ENCODE measurements around the gene ASB8.
A peak's percentile ranks its signal among the peaks of the same experiment; 100 is the strongest.

DNA sequence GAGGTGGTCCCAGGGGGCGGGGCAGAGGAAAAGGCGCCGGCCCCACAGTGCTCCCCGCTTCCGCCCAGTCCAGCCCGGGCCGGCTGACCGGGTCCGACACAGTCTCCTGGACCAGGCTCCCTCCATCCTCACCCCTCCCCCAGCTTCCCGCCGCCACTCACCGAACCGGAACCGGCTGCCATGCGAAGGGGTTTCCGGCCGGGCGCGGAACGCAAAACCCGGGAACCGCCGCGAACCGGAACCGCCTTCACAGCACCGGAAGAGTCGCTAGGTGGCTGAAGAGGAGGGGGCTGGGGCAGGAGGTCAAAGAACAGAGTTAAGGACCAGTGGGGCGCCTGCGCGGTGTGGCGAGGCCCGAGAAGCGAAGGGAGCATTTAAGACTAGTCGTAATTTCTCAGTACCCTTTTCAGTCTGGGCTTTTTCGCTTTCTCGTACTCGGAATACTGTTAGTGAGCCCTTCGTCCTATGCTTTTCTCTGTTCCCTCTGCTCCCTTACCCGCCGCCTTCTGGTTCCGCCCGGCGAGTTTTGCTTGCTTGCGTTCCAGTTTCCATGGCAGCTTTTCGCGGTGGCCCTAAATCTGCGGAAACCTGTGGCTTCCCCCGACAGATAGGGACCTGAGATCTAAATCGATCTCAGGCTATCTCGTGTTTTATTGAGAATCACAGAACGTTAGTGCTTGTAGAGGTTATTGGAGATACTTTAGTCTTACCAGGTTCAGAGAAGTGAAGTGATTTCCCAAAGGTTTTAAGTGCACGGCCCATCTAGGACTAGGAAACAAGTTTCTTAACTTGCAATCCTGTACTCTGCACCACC lies 51.2 kb downstream of the ASB8 start, which contains the start of gene SENP1:
- TF ChIP-seq, protein P1, sequence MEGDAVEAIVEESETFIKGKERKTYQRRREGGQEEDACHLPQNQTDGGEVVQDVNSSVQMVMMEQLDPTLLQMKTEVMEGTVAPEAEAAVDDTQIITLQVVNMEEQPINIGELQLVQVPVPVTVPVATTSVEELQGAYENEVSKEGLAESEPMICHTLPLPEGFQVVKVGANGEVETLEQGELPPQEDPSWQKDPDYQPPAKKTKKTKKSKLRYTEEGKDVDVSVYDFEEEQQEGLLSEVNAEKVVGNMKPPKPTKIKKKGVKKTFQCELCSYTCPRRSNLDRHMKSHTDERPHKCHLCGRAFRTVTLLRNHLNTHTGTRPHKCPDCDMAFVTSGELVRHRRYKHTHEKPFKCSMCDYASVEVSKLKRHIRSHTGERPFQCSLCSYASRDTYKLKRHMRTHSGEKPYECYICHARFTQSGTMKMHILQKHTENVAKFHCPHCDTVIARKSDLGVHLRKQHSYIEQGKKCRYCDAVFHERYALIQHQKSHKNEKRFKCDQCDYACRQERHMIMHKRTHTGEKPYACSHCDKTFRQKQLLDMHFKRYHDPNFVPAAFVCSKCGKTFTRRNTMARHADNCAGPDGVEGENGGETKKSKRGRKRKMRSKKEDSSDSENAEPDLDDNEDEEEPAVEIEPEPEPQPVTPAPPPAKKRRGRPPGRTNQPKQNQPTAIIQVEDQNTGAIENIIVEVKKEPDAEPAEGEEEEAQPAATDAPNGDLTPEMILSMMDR (IDR thresholded peaks at IDR 0.05): no peak
- no peak for TF ChIP-seq TCF7L2 (IDR thresholded peaks at IDR 0.05; ENCODE audit: low read depth, low read length)
- TF ChIP-seq, protein P2, sequence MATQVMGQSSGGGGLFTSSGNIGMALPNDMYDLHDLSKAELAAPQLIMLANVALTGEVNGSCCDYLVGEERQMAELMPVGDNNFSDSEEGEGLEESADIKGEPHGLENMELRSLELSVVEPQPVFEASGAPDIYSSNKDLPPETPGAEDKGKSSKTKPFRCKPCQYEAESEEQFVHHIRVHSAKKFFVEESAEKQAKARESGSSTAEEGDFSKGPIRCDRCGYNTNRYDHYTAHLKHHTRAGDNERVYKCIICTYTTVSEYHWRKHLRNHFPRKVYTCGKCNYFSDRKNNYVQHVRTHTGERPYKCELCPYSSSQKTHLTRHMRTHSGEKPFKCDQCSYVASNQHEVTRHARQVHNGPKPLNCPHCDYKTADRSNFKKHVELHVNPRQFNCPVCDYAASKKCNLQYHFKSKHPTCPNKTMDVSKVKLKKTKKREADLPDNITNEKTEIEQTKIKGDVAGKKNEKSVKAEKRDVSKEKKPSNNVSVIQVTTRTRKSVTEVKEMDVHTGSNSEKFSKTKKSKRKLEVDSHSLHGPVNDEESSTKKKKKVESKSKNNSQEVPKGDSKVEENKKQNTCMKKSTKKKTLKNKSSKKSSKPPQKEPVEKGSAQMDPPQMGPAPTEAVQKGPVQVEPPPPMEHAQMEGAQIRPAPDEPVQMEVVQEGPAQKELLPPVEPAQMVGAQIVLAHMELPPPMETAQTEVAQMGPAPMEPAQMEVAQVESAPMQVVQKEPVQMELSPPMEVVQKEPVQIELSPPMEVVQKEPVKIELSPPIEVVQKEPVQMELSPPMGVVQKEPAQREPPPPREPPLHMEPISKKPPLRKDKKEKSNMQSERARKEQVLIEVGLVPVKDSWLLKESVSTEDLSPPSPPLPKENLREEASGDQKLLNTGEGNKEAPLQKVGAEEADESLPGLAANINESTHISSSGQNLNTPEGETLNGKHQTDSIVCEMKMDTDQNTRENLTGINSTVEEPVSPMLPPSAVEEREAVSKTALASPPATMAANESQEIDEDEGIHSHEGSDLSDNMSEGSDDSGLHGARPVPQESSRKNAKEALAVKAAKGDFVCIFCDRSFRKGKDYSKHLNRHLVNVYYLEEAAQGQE (IDR thresholded peaks at IDR 0.05; ENCODE audit: insufficient read depth in 1 of 2, low read depth in 2 of 2, low read length in 1 of 2): peak in 1 of 2 experiments; percentile 41; a peak in 1 of 4 replicates
- TF ChIP-seq POLR2AphosphoS5 (IDR thresholded peaks at IDR 0.05; ENCODE audit: low read depth, low read length): peak; percentile 88; the same call in 1 of the 2 replicates
